ENCODE measurements around the gene RBMY1J.
"Not testable (repeated sequence)": the region's sequence is repeated elsewhere in the genome, so short reads cannot be mapped to it uniquely, and the experiment has no call there.

RBMY1J gene

DNA sequence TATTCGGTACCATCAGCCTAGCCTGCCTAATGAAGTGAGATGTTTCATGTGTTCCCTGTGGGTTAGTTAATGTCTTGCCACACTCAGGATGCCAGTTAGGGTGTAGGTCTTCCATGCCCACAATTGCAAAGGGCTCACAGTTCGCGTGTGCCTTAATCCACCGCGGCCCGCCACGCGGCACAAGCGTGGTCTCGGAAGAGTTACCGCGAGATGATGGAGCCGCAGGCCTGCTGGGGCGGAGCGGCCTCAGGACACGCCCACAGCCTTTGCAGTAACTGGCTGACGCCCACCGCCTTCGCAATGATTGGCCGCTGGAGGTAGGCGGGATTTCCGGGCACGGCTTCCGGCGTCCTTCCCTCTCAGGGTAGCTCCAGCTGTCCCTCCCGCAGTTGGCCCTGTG, at the start of gene RBMY1J:
Gene RBMY1J, plus strand, starts transcription at position 301 of the 400 bp plus-strand sequence. CDS start 2,038 bp downstream, outside the sequence.
- DNase-seq: not testable (repeated sequence)

DNA sequence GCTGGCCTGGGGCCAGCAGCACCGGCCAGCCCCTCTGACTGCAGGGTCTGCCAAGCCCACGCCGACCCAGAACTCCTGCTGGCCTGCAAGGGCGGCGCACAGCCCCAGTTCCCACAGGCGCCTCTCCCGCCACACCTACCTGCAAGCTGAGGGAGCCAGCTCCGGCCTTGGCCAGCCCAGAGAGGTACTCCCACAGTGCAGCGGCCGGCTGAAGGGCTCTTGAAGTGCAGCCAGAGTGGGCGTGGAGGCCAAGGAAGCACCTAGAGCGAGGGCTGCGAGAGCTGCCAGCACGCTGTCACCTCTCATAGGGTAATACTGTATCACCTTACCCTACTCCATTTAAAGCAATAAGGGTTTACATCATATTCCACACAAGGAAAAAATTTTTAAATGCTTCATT, 35.8 kb upstream of the RBMY1J start:
- no peak for DNase-seq

DNA sequence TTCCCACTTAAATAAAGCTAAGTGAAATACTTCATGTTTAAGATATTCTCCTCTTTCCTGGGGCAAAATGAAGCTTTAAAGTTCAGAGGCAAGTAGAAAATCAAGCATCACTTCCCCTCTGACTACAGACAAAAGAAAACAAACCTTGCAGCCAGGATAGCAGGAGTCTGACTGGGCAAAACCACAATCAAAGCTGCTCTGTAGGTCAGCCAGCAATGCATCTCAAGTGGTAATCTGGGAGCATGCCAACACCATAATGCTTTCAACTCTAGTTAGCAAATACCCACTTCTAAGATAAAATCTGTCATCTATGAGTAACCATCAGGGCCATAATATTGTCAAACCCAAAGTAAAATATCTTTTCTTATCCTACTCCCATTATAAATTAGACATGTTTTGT, 32.6 kb upstream of the RBMY1J start:
- no peak for DNase-seq

DNA sequence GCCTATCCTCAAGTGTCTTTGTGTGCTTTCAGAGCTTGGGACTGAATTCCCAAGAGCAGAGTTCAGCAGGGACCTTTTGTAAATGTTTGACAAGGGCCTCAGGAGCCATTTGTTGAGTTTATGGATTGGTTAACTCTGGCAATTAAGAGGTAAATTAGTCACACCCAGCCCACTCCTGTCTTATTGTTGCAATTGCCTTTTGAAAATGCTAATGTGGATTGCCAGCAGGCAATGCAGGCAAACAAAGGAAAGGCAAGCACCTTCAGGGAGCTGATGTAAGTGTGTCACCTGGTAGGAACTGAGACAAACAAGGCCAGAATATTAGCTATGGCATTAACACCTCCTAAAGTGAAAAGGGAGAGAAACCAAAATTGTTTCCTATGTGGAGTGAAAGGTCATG, 29.7 kb upstream of the RBMY1J start:
- DNase-seq: no peak

DNA sequence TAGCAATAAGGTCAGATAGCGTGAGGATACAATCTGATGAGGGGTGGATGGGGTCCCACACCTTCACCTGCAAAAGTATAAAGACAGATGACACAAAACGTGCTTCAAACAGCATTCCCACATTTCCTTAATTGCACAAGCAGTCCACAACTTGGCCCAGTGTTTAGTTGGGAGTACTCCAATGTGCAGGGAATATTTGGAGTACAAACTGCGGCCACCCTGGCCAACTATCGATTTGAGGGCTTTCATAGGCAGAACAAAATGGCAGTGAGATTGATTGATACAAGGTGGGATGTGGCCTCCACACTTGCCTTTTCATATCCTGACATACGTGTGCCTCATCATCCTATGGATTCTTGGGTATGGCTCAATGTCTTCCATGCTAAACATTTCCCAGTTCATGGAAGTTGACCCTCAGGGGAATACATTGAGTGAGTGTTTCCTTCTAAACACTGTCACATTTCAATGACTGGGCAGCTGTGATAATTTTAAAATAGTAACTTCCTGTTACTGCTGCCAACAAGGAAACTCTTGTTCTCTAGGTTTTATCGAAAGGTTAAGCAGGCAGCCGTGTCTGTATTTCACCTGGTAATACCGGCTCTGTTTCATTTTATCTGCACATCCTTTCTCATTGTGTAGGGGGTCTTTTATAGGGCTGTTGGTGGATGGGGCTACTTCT, 41.6 kb downstream of the RBMY1J start:
- not testable (repeated sequence) for DNase-seq

DNA sequence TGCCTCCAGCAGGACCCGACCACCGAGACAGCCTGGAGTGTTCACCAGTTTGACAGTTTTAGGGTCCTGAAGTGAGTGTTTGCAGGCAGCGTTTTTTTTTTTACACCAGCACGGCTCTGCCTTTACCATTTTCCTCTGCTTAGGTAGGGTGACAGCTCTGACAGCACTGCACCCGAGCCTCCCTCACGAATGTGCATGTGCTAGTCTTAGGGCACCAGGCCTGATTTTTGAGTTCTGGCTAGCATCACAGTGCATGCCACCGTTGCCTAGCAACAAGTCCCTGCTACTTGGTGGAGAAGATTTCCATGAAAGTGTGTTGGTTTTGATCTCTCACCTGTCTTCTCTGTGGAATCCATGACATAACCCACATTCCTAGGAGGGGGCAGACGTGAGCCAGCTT, 52.3 kb downstream of the RBMY1J start:
- not testable (repeated sequence) for DNase-seq

DNA sequence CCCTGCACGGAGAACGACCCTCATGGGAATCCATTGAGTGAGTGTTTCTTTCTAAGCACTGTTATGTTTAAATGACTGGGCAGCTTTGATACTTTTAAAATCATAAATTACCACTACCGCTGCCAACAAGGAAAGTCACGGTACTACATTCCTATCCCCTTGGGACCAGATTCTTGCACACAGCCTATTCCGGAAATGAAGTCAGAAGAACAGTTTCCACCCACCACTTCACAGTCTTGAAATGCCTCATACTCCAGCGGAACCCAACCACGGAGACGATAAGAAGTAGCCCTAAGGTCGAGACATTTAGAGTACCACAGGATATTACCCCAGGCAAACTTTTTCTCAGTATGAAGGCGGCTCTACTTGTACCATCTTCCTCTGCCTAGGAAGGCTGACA, 58.8 kb downstream of the RBMY1J start:
- not testable (repeated sequence) for DNase-seq

Measured in activated CD4-positive, alpha-beta T cell treated with anti-CD3 and anti-CD28 coated beads, Interleukin-2, amount 50 U/mL, for 4 hours (primary cell).